NT2/D1 (cell line): ENCODE results near the gene SFXN3.

Experiments used
- SUZ12 ChIP-seq: IDR thresholded peaks from 2 replicates; pipeline ENCODE4 v1.6.1; 2011; ENCODE audit not compliant: insufficient read length, insufficient read depth; ENCODE audit errors: extremely low read depth
- ZNF274 ChIP-seq: IDR thresholded peaks from 2 replicates; pipeline ENCODE4 v1.6.1; 2011; ENCODE audit warnings: mild to moderate bottlenecking, low read depth, low read length

DNA sequence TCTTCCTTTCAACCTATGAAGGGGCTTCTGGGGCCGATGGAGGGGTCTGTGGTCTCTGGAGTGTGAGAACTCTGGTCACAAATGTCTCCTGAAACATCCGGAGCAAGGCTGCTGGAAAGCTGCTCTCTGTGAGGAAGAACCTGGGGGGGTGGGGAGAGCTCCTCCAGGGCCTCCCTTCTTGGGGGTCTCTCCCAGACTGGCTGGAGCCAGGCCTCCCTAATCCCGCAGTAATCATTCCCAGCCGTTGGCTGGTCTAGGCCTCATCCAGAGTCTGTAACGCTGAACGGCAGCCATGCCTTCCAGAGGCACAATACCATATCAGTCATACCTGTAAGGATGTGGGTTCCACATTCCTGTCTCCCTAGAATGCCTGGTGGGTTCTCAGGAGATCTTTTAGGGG lies 35.9 kb upstream of the SFXN3 start:
- TF ChIP-seq ZNF274 (no peak), SUZ12 (no peak)
